GM18861 (cell line): ENCODE data around the gene SYTL1.

Source experiments
- ATAC-seq: cut with Tn5 transposase; IDR thresholded peaks from one replicate; pipeline ENCODE4 v1.9.1; 2021; ENCODE audit not compliant: unreplicated experiment

Gene SYTL1

DNA sequence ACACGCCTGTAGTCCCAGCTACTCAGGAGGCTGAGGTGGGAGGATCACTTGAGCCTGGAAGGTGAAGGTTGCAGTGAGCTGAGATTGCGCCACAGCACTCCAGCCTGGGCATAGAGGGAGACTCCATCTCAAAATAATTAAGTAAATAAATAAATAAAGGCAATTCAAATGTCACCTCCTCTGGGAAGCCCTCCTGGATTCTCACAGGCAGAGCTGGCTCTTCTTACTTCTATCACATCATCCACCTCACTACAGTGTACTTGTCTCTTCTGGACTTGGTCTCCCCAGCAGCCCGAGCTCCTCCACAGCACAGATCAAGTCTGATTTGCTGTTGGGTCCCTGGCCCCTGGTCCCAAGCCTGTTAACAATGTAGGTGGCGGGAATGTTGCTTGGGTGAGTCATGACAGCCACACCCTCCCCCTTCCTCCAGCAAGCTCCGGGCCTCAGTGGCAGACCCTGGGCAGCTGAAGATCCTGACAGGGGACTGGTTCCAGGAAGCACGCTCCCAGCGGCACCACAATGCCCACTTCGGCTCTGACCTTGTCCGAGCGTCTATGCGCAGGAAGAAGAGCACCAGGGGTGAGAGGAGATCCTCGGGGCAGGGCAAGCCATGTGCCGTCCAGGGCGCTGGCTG lies 5.3 kb downstream of the SYTL1 start:
- no peak for ATAC-seq

DNA sequence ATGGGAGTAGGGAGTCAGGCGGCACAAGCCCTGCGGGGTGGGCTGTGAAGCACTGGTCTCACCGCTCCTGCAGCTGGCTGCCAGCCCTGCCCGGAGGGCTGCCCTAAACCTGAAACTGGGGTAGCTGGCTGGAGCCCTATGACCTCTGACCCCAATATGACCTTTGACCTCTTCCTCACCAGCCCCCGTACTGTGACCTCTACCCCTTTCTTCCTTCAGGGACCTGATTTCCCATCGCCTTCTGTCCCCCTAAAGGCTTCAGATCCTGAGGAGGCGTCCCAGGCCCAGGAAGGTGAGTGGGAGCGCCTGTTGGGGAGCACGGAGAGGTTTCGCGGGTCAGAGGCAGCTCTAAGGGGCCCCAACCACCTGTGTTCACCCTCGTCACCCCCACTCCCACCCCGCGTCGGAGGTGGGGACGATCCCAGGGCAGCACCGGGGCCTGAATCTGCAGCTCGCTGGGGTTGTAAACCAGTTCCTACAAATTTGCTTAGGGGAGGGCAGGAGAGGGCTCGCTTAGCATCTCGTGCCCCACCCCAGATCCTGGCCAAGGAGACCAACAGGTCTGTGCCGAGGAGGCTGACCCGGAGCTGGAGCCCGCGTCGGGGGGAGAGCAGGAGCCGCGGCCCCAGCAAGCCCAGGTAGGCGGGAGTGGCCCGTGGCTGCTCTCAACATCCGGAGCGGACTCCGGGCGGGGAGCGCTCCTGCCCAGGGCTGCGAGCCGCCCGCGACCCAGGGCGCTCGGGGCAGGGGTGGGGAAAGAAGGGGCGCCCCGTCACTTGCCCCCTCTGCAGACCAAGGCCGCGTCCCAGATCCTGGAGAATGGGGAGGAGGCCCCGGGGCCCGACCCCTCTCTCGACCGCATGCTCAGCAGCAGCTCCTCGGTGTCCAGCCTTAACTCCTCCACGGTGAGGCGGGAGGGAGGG lies 7.3 kb downstream of the SYTL1 start:
- no peak for ATAC-seq

DNA sequence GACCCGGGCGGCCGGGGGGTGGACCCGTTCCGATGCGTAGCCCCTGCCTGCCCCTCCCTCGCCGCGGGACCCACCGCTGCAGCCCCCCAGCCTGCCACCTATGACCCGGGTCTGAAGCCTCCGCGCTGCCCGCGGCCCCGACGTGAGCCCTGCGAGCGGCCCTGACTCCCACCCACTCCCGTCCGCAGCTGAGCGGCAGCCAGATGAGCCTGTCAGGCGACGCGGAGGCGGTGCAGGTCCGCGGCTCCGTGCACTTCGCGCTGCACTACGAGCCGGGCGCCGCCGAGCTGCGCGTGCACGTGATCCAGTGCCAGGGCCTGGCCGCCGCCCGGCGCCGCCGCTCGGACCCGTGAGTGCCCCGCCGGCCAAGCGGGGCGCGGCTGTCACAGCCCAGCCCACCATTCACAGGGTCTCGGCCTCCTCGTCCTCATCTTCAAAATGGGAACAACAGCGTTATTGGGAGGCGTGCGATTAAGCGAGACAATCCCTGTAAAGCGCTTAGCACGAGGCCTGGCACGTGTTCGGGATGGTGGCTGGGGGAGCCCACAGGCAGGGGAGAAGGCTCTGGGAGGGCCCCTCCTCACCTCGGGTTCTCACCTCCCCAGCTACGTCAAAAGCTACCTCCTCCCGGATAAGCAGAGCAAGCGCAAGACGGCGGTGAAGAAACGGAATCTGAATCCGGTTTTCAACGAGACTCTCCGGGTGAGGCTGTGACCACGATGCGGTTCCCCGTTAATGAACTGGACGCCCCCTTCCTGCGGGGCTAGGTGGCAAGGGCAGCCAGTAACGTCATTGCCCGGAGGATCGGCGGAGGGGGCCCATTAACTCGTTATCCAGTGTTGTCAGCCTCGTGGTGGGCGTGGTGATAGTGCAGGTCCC lies 8.2 kb downstream of the SYTL1 start:
- no peak for ATAC-seq

DNA sequence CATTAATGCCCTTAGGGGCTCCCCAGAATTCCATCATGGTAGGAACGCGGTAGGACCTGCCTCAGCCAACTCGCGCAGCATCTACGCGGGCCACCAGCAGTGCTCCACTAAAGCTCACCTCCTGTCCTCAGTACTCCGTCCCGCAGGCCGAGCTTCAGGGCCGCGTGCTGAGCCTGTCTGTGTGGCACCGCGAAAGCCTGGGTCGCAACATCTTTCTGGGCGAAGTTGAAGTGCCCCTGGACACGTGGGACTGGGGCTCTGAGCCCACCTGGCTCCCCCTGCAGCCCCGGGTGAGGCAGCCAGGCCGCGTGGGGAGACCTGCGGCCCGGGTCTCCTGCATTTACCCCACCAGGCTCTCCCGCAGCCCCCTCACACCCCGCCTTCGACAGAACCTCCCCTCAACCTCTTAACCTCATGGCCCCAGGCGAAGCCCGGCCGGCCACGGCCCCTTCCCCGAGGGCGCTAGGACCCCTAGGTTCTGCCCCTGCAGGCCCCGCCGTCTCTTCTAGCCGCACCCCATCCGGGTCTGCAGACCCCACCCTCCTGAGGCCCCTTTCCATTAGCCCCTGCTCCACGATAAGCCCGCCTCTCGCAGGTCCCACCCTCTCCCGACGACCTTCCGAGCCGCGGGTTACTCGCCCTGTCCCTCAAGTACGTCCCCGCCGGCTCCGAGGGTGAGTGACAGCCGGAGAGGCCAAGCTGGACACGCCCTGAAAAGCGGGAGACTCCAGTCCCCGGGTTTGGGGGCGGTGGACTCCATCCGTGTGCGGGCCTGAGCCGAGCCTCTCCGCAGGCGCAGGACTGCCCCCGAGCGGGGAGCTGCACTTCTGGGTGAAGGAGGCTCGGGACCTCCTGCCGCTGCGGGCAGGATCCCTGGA lies 9.1 kb downstream of the SYTL1 start:
- ATAC-seq: no peak

DNA sequence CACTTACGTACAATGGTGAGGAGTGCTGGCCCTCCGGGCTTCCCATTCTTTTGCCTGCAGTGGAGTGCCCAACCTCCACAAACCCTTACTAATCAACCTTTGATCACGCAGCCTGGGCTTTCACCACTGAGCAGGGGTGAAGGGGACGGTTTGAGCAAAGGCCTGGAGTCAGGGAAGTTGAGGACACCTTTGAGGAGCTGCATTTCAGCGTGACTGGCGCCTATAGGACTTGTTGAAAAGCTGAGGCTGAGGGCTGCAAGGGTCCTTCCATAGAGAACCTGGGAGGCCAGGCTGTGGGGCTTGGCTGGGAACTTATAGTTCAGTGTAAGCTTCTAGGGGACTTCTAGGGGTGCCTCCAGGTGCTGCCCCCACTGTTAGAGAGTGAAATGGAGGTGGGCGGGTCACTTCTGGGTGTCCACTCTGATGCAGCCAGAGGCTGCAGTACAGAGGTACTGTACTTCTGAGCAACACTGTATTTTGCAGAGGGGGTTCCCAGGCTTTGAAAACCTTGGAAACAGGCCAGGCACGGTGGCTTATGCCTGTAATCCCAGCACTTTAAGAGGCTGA lies 9.8 kb downstream of the SYTL1 start:
- ATAC-seq: no peak

DNA sequence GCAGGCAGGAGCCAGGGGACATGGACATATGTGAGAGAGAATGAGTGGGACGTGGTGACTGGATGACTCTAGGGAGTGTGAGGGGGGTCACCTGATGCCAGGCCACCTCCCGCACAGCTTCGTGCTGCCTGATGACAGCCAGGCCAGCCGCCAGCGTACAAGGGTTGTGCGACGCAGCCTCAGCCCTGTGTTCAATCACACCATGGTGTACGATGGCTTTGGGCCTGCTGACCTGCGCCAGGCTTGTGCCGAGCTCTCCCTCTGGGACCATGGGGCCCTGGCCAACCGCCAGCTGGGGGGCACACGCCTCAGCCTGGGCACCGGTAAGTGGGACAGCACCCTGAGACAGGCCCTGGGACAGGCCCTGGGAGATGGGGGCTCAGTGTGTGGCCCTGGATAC lies 11.3 kb downstream of the SYTL1 start:
- ATAC-seq: no peak

DNA sequence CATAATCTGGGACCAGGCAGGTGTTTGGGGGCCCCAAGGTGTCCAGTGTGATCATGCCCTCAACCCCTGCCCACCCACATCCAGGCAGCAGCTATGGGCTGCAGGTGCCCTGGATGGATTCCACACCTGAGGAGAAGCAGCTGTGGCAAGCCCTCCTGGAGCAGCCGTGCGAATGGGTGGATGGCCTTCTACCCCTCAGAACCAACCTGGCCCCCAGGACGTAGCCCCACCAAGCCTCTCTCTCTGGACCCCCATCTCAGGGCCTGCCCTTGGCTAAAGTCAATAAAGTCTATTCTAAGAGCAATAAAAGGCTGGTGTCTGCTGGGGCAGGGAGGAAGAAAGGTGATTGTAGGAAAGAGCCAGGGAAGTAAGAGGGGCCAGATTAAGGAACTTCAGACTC lies 11.8 kb downstream of the SYTL1 start:
- no peak for ATAC-seq

DNA sequence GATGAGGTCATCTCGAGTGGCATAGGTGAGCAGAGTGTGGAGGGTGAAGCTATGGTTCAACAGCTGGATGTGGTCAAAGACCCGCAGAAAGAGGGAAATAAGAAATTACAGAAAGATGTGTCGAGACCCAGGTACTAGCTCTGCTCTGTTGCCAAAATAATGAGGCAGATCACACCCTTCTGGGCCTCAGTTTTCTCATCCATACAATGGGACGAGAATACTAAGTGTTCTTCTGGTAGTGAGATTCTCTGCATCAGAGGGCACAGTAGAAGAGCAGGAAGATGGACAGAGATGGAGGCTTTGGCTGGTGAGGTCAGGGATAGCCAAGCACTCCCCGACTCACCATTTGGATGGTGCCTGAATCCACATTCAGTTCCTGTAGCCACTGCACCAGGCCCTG lies 13.9 kb downstream of the SYTL1 start:
- no peak for ATAC-seq

DNA sequence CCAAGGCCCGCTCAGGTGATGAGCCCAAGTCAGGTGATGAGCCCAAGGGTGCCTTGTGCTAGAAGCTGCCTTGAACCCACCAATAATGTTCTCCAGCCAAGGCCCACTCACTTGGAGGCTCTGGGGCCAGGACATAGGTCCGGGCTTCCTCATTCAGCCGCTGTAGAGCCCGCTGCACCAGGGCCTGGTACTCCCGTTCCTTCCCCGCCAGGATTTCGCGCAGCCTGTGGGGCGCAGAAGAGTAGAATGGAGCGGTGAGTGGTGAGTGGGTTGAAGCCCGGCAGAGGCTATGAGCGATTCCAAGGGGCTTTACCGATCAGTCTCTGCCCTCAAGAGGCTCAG lies 14.4 kb downstream of the SYTL1 start:
- ATAC-seq: no peak

DNA sequence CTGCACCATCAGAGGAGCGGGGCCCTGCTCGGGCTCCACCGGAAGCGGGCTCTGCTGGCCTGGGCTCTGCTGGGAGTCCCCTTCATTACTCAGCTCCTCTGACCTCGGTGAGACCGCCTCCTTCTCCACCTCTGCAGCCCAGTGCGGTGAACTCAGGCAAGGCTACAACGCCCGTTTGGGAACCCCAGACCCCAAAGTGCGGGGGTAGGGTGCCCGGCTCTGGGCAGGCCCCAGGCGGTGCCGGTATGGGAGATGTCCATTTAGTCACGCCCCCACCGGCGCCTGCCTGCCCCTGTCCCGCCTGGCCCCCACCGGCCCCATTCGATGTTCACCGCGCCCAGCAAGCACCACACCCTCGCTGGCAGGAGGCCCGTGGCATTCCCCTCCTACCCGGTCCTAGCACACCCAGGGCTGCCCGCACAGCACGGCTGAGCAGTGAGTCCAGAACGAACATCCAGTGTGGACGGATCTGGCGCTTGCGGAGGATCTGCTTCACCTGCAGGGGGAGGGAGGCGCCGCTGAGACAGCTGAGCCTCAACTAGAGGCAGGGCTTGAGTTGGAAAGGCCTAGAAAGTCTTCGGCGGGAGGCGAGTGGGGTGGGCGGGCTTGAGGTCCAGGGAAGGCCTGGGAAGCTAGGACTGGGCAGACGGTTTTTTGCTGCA lies 14.9 kb downstream of the SYTL1 start:
- ATAC-seq: no peak

DNA sequence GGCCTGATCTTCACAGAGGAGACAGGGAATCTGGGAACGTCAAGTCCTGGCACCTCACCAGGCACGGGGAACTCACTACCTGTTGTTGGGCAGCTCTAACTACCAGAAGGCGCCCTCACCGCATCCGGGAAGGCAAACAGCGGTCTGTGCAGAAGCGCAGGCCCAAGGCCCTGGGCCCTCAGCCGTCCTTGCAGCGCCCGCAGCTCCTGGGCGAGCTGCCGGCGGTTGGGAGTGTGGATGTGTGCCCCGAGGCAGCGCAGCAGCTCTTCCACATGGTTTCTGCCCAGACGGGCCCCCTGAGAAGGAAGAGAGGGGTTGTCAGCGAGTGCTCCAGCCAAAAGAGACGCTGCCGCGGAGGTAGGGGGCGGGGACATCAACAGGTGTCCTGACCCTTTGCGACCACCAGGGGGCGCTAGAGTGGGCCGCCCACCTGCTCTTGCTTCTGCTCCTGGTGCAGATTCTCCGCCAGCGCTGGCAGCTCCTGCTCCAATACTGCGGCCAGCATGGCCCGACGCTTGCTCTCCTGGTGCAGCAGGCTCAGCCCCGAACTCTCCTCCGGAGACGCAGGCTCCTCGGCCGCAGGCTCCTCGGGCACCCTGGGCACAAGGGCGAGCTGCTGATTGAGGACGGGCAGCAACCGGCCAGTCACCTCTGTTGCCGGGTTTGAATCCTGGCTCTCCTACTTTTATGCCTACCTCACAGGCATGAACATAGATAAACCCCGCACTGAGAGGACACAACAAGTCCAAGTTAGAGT lies 15.6 kb downstream of the SYTL1 start:
- ATAC-seq: no peak

DNA sequence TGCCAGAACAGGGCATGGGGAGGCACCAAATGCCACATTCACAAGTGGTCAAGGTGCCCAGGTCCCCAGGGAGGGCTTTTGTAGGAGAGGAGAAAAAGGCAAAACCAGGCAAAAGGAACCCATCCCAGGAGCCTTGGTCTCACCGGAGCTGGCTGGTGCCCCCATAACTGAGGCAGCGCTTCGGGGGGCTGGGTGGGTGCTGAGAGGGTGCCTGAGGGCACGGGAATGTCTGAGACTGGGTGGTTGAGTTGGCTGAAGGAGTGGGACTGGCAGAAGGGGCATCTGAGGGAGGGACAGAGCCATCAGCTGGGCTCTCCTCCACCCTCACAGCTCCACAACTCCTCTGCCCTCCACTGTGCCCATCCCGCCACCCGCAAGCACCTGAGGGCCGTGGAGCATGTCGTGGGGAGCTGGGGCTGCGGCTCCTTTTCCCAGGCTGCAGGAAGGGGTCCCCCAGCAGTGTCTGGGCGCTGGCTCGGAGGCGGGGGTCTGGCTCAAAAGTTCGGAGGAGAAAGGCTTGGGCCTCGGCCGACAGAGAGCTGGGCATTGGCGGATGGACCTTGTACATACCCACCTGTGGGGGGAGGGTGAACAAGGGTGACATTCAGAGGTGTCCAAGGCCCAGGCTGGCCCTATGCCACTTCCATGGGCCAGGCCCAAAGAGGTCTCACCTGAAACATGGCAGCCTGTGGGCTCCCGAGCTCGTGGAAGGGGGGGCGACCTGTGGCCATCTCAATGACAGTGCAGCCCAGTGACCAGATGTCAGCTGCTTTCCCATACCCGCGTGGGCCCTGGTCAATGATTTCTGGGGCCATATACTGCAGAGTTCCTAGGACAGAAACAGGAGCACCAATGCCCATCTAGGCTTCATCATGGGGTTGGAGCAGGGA lies 16.5 kb downstream of the SYTL1 start:
- no peak for ATAC-seq

DNA sequence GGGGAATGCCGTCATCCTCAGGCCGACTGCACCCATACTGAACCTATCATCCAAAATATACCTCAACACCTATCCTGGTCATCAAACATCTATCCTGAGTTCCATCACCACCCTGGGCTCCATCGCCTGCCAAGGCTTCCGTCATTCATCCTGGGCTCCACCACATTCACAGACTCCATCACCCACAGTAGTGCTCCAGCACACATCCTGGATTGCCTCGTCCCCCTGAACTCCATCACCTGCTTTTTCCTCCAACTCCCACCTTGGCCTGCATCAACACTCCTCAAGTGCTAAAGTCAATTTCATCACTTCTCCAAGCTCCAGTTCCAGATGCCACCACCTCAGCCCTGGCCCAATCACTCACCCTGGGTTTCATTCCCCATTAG lies 17.1 kb downstream of the SYTL1 start:
- ATAC-seq: no peak

DNA sequence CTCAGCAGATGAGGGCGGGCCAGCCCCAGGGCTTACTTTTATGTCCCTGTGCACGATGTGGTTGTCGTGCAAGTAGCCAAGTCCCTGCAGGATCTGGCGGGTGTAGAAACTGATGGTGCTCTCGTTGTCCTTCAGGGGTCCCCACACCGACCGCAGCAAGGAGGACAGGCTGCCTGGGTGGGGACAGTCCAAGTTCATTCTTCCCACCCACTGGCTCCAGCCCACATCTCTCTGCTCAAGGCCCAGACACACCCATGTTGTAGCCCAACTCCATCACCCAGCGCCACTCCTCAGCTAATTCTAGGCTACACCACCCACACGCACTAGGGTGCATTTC lies 18.0 kb downstream of the SYTL1 start:
- no peak for ATAC-seq

DNA sequence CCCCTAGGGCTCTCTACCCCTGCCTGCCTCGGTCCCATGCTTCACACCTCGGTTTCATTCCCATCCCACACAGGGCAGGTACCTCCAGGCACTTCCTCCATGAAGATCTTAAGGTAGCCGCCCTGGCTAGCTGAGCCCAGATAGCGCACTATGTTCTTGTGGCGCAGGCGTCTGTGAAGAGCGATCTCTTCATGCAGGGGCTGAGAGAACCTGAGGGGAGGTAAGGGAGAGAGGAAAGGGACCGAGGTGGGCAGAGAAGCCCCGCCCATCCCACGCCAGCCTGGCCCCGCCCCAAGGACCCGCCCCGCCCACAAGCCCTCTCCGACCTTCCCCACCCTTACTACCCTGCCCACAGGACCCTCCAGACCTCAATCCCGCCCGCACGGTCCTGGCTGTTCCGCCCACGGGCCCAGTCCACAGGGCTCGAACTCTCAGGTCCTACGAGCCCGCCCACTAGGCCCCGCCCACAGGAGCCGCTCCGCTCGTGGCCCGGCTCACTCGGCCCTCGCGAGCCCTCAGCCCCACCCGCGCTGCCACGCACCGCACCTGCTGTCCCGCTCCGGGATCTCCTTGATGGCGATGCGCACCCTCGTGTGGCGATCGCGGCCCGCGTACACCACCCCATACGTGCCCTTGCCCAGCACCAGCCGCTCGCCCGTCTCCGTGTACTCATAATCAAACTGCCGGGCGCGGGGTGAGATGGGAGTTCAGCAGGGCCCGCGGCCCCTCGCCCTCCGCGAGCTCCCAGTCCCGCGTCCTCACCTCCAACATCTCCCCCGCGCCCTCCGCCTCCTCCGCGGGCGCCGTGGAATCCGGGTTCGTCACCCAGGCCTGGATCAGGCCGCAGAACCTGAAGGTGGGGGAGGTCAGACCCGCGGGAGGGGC lies 18.6 kb downstream of the SYTL1 start:
- ATAC-seq: no peak

DNA sequence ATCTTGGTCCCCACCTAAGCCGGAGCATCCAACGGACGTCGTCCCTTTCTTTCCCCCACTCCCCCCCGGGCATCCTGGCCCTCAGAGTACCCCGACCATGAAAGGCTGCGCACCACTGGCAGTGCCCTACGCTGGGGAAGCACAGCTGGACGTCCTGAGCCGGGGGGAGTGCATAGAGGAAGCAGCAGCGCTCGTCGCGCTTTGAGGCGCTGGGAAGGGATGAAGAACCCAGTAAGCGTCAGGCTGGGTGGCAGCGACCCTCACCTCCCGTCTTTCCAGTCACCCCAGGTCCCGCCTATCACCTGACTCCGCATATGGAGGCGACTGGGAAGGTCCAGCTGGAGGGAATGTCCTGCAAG lies 19.2 kb downstream of the SYTL1 start:
- no peak for ATAC-seq

DNA sequence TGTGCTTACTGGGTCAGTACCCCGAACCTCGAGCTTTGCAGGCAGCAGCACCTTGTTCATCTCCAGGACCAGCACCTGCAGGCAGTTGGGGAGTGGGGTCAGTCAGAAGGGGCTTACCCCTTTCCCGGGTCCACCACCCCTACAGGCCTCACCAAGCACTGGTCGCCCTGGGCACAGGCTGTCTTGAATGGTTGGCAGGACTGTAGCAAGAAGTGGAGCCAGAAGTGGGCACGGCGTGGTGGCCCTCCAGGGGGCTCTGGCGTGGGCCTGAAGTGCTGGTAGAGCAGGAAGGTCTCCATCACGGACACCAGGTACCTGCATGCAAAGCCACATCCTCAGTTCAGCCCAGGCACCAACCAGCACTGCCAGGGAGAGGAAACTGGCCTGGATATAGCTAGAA lies 19.7 kb downstream of the SYTL1 start:
- no peak for ATAC-seq
